H9 (cell line): ENCODE measurements around the gene SETDB1. TPM values are rescaled to one million over a fixed set of nuclear protein-coding genes. Genes with fewer than 3 reads are reported as not detected.

Experiments
- DNase-seq: peaks from one replicate; pipeline ENCODE4 v3.0.0-alpha.2; 2017
- H2AFZ ChIP-seq: one replicate; pipeline ENCODE4 v1.6.1; 2013; ENCODE audit warnings: mild to moderate bottlenecking, low read length, control low read depth, moderate library complexity
- H2AK5ac ChIP-seq: 2 replicates; pipeline ENCODE4 v1.6.1; 2013; ENCODE audit warnings: low read length, control low read depth, mixed read lengths; ENCODE audit not compliant: insufficient read length
- H2BK120ac ChIP-seq: one replicate; pipeline ENCODE4 v1.6.1; 2013; ENCODE audit warnings: low read depth, mild to moderate bottlenecking, low read length, control low read depth, inconsistent platforms; ENCODE audit not compliant: poor library complexity, severe bottlenecking
- H2BK12ac ChIP-seq: 2 replicates; pipeline ENCODE4 v1.6.1; 2013; ENCODE audit warnings: low read length, control low read depth, mixed read lengths, low read depth; ENCODE audit not compliant: insufficient read length
- H2BK15ac ChIP-seq: 2 replicates; pipeline ENCODE4 v1.6.1; 2013; ENCODE audit warnings: low read depth, low read length, control low read depth
- H2BK20ac ChIP-seq: one replicate; pipeline ENCODE4 v1.6.1; 2013; ENCODE audit warnings: low read depth, mild to moderate bottlenecking, low read length, control low read depth, inconsistent platforms; ENCODE audit not compliant: poor library complexity, severe bottlenecking
- H2BK5ac ChIP-seq: 2 replicates; pipeline ENCODE4 v1.6.1; 2013; ENCODE audit warnings: low read length, control low read depth, mixed read lengths; ENCODE audit not compliant: insufficient read length
- H3K14ac ChIP-seq: 2 replicates; pipeline ENCODE4 v1.6.1; 2013; ENCODE audit warnings: low read length, control low read depth; ENCODE audit not compliant: insufficient read depth
- H3K18ac ChIP-seq: 2 replicates; pipeline ENCODE4 v1.6.1; 2013; ENCODE audit warnings: low read depth, mild to moderate bottlenecking, mixed read lengths, low read length, control low read depth; ENCODE audit not compliant: insufficient read length
- H3K23ac ChIP-seq: 2 replicates; pipeline ENCODE4 v1.6.1; 2013; ENCODE audit warnings: low read length, control low read depth, mixed read lengths, low read depth; ENCODE audit not compliant: insufficient read length
- H3K23me2 ChIP-seq: 2 replicates; pipeline ENCODE4 v1.6.1; 2013; ENCODE audit warnings: low read depth, mild to moderate bottlenecking, mixed read lengths, low read length, control low read depth; ENCODE audit not compliant: insufficient read length, poor library complexity, severe bottlenecking
- H3K27ac ChIP-seq: 2 replicates; pipeline ENCODE4 v1.5.1; 2013; ENCODE audit warnings: low read length, control low read depth, mixed read lengths, low read depth; ENCODE audit not compliant: insufficient read length
- H3K27me3 ChIP-seq: 2 replicates; pipeline ENCODE4 v1.6.1; 2013; ENCODE audit warnings: low read length, control low read depth, inconsistent platforms; ENCODE audit not compliant: insufficient read depth
- H3K4ac ChIP-seq: 2 replicates; pipeline ENCODE4 v1.6.1; 2013; ENCODE audit warnings: low read depth, mild to moderate bottlenecking, control low read depth, inconsistent platforms, low read length, moderate library complexity
- H3K4me1 ChIP-seq: 2 replicates; pipeline ENCODE4 v1.6.1; 2013; ENCODE audit warnings: low read length, control low read depth, inconsistent platforms; ENCODE audit not compliant: insufficient read depth
- H3K4me2 ChIP-seq: 2 replicates; pipeline ENCODE4 v1.6.1; 2013; ENCODE audit warnings: low read length, control low read depth, mixed read lengths; ENCODE audit not compliant: insufficient read length, insufficient read depth
- H3K56ac ChIP-seq: 2 replicates; pipeline ENCODE4 v1.6.1; 2013; ENCODE audit warnings: low read depth, mild to moderate bottlenecking, mixed read lengths, low read length, control low read depth; ENCODE audit not compliant: insufficient read length
- H3K79me1 ChIP-seq: 2 replicates; pipeline ENCODE4 v1.6.1; 2013; ENCODE audit warnings: low read depth, mild to moderate bottlenecking, moderate library complexity, low read length, control low read depth, inconsistent platforms; ENCODE audit not compliant: insufficient read depth, poor library complexity, severe bottlenecking
- H3K79me2 ChIP-seq: 2 replicates; pipeline ENCODE4 v1.6.1; 2013; ENCODE audit warnings: low read length, control low read depth, inconsistent platforms; ENCODE audit not compliant: insufficient read depth
- H3K9ac ChIP-seq: 2 replicates; pipeline ENCODE4 v1.6.1; 2013; ENCODE audit warnings: low read length, control low read depth, mixed read lengths; ENCODE audit not compliant: insufficient read length; ENCODE audit errors: extremely low read depth
- H3K9me3 ChIP-seq: one replicate; pipeline ENCODE4 v1.6.1; 2013; ENCODE audit warnings: low read depth, low read length, inconsistent platforms; ENCODE audit not compliant: control insufficient read depth
- H3T11ph ChIP-seq: one replicate; pipeline ENCODE4 v1.6.1; 2013; ENCODE audit warnings: mild to moderate bottlenecking, low read length, control low read depth, inconsistent platforms
- H4K20me1 ChIP-seq: one replicate; pipeline ENCODE4 v1.6.1; 2013; ENCODE audit not compliant: control insufficient read depth, insufficient read length, insufficient read depth
- H4K5ac ChIP-seq: 2 replicates; pipeline ENCODE4 v1.6.1; 2013; ENCODE audit warnings: low read depth, mild to moderate bottlenecking, mixed read lengths, low read length, control low read depth; ENCODE audit not compliant: insufficient read length
- H4K8ac ChIP-seq: replicated peaks from 2 replicates; pipeline ENCODE4 v1.6.1; 2013; ENCODE audit warnings: low read length, control low read depth, mixed read lengths, low read depth; ENCODE audit not compliant: insufficient read length
- H4K91ac ChIP-seq: 2 replicates; pipeline ENCODE4 v1.6.1; 2013; ENCODE audit warnings: low read depth, mild to moderate bottlenecking, moderate library complexity, mixed read lengths, low read length, control low read depth; ENCODE audit not compliant: insufficient read length
- H3K27ac Mint-ChIP-seq, 3 experiments: 2 replicates in 2 of 3; 3 replicates in 1 of 3; pipeline ENCODE4 v1.8.0; 2020 to 2021; ENCODE audit warnings: mixed read lengths in 3 of 3, mild to moderate bottlenecking in 1 of 3, moderate library complexity in 1 of 3
- H3K27me3 Mint-ChIP-seq: 2 replicates; pipeline ENCODE4 v1.8.0; 2021; ENCODE audit warnings: low read depth, mild to moderate bottlenecking, moderate library complexity, mixed read lengths
- H3K36me3 Mint-ChIP-seq, 3 experiments: 2 replicates in 2 of 3; 3 replicates in 1 of 3; pipeline ENCODE4 v1.8.0; 2020 to 2021; ENCODE audit warnings: low read depth in 3 of 3, mixed read lengths in 3 of 3; ENCODE audit not compliant: insufficient read depth in 1 of 3
- H3K4me1 Mint-ChIP-seq, 2 experiments: 2 replicates each; pipeline ENCODE4 v1.8.0; 2020; ENCODE audit warnings: mixed read lengths in 2 of 2
- H3K4me3 Mint-ChIP-seq, 2 experiments: 2 replicates in 1 of 2; 3 replicates in 1 of 2; pipeline ENCODE4 v1.8.0; 2020 to 2021; ENCODE audit warnings: mild to moderate bottlenecking in 2 of 2, mixed read lengths in 2 of 2, moderate library complexity in 1 of 2
- H3K9me3 Mint-ChIP-seq, 2 experiments: 2 replicates in 1 of 2; 3 replicates in 1 of 2; pipeline ENCODE4 v1.8.0; 2020; ENCODE audit warnings: mild to moderate bottlenecking in 2 of 2, mixed read lengths in 2 of 2, moderate library complexity in 1 of 2
- WGBS: extraction: QIAGEN DNeasy Blood & Tissue Kit; methylation state at CpG from one replicate; pipeline ENCODE4 v1.1.7; 2013; ENCODE audit warnings: missing lambda C conversion rate, low lambda C conversion rate, mixed read lengths; ENCODE audit not compliant: insufficient read length; ENCODE audit errors: extremely low coverage; 5-methylcytosine and 5-hydroxymethylcytosine counted together
- total RNA-seq: library from RNA; stranded (reverse); gene quantifications from 2 replicates; pipeline ENCODE4 v1.2.1, GENCODE V29; 2021
- TF ChIP-seq, protein P1 (sequence below): fragments of 200-600 bp; sonication (generic); conservative IDR thresholded peaks from 3 replicates; pipeline ENCODE4 v1.8.0; 2021; ENCODE audit warnings: antibody characterized with exemption, mild to moderate bottlenecking

SETDB1 gene
- total RNA-seq, 1 experiment from 2014 or later, result 62.1 TPM

DNA sequence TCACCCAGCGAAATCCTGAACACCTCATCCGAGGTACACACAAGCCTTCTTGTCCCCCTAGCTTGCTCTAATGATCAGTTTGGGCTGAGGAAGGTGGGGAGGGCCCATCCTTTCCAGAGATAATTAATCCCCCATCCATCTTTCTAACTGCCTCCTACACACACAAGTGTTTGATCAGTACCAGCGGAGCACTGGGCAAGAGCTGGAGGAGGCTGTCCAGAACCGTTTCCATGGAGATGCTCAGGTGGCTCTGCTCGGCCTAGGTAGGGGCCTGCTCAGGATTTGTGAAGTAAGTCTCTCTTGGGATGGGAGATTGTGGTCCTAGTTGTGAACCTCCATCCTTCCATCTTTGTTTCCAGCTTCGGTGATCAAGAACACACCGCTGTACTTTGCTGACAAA, 61.8 kb downstream of the SETDB1 start:
- H4K20me1 ChIP-seq, result no peaks in the 10 kb centered on the region
- no peak overlapping the region for H2AK5ac ChIP-seq
- no peaks in the 10 kb centered on the region for H3K36me3 Mint-ChIP-seq
- no peak overlapping the region for H2BK20ac ChIP-seq
- no peaks in the 10 kb centered on the region for H3K27me3 Mint-ChIP-seq
- H3K27ac ChIP-seq, result no peak overlapping the region
- H2BK15ac ChIP-seq, result no peak overlapping the region
- TF ChIP-seq, protein P1, sequence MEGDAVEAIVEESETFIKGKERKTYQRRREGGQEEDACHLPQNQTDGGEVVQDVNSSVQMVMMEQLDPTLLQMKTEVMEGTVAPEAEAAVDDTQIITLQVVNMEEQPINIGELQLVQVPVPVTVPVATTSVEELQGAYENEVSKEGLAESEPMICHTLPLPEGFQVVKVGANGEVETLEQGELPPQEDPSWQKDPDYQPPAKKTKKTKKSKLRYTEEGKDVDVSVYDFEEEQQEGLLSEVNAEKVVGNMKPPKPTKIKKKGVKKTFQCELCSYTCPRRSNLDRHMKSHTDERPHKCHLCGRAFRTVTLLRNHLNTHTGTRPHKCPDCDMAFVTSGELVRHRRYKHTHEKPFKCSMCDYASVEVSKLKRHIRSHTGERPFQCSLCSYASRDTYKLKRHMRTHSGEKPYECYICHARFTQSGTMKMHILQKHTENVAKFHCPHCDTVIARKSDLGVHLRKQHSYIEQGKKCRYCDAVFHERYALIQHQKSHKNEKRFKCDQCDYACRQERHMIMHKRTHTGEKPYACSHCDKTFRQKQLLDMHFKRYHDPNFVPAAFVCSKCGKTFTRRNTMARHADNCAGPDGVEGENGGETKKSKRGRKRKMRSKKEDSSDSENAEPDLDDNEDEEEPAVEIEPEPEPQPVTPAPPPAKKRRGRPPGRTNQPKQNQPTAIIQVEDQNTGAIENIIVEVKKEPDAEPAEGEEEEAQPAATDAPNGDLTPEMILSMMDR, result no peak
- no peak overlapping the region for H3K9ac ChIP-seq
- no peaks in the 10 kb centered on the region for H3K23me2 ChIP-seq
- H3T11ph ChIP-seq, result no peak overlapping the region
- H3K56ac ChIP-seq, result no peak overlapping the region
- peaks cover 4 to 7% of the 10 kb centered on the region in 2 experiments; a peak in 3 of 4 replicates for H3K4me1 Mint-ChIP-seq
- no peaks in the 10 kb centered on the region for H3K9me3 ChIP-seq
- no peak overlapping the region for H4K8ac ChIP-seq
- no peak overlapping the region for H2BK5ac ChIP-seq
- no peak overlapping the region for H4K91ac ChIP-seq
- no peak overlapping the region for H2BK12ac ChIP-seq
- no peaks in the 10 kb centered on the region for H3K27me3 ChIP-seq
- H3K23ac ChIP-seq, result no peak overlapping the region
- no peaks in the 10 kb centered on the region for H3K79me1 ChIP-seq
- H3K4me1 ChIP-seq, result no peaks in the 10 kb centered on the region
- no peak overlapping the region for H3K4me3 Mint-ChIP-seq
- no peak overlapping the region for H3K27ac Mint-ChIP-seq
- no peak overlapping the region for H2AFZ ChIP-seq
- H4K5ac ChIP-seq, result no peak overlapping the region
- H3K18ac ChIP-seq, result no peak overlapping the region
- no peak overlapping the region for H3K4ac ChIP-seq
- H2BK120ac ChIP-seq, result no peak overlapping the region
- no peaks in the 10 kb centered on the region; a peak in 1 of 5 replicates for H3K9me3 Mint-ChIP-seq
- WGBS, result no CpG with 5 or more reads among the region's 7 CpGs
- no peak for DNase-seq
- no peak overlapping the region; the same call in 1 of the 2 replicates for H3K14ac ChIP-seq
- H3K4me2 ChIP-seq, result no peak overlapping the region
- no peaks in the 10 kb centered on the region for H3K79me2 ChIP-seq
